ENCODE measurements around the gene KCNQ2.

KCNQ2 gene

DNA sequence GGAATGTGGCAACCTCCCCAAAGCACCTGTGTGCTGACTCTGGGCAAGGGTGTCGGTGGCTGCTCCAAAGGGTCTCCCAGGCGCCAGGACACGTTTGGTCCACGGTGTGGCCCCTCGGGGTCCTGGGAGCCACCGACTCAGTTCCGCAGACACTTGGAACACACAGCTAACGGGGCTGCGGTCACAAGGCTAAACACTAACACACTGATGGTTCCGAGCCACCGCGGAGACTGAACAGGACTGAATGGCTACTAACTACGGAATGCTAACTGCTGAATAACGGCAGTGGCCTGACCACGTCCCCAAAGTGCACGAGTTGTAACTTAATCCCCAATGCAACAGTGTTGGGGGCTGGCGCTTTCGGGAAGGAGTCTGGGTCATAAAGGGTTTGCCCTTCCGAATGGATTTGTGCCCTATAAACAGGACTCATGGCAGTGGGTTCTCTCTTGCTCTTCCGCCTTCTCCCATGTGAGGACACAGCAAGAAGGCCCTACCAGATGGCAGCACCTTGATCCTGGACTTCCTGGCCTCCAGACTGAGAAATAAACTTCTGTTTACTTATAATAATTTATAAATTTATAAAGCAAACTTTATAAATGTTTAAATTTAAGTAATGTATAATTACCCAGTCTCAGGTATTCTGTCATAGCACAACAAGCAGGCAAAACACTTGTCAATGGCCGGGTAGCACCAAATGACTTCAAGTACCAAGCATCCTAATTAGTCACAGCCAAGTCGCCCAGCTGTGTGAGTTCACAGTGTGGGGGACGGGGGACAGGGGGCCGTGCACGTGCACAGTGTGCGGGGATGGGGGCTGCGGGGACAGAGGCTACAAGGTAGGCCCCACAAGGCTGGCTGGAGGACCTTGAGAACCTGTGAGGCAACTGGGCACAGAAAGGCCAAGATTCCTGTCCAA is 28.7 kb upstream of the KCNQ2 start:
- no peak for DNase-seq

DNA sequence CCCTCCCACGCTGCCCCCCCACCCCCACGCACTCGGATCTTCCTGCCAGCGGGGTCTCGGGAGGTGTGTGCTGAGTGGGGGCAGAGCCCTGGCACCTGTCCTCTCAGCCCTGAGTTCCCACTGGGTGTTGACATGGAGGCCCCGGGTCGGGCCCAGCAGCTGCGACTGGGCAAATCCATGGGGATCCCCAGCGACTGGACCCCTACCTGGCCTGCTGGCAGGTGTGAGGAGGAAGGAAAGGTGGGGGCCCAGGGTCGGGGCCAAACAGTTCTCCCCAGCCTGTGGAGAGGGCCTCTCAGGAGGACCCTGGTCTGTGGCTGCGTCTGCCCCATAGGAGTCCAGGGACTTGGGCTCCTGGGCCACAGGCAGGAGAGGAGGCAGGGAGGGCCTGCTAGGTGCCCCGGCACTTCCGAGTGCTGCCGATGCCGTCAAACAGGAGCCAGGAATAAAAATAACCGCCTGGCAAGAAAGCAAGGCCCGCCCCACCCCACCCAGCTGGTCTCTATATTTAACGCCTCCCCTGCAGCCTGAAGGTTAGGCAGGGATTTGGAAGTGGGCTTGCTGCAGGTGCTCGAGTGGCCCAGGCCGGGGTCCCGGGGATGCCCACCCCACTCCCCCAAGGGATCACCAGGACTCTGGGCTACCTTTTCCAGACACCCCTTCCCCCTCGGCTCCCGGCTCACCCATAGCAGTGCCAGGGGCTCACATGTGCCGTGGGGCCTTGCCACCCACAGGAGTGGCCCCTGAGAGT is 27.9 kb upstream of the KCNQ2 start:
- DNase-seq, result no peak

DNA sequence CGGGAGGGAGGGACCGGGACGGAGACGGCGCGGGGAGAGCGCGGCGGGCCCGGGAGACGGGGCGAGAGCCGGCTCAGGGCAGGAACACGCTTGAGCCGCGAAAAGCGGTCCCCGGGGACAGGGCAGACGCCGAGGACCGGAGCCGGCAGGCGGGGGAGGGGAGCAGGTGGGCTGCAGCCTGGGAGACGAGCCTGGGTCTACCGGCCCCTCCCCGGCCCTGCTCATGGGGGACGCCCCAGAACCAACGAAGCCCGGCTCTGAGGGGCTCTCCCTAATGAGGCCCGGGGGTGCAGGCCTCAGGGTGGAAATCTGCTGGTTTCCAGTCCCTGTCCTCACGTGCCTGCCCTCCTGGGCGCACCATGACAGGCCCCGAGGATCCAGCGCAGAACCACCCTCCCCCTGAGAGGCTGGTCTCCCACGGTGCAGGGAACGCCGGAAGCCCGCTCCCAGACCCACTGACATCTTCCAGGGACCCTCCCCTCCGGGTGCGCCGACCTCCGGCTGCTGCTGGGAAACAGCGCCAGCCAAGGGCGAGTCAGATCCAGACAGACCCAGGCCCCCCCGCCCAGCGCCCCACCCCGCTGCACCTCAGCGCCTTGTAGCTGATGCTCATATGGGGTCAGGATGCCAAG is 27.0 kb upstream of the KCNQ2 start:
- no peak for DNase-seq

DNA sequence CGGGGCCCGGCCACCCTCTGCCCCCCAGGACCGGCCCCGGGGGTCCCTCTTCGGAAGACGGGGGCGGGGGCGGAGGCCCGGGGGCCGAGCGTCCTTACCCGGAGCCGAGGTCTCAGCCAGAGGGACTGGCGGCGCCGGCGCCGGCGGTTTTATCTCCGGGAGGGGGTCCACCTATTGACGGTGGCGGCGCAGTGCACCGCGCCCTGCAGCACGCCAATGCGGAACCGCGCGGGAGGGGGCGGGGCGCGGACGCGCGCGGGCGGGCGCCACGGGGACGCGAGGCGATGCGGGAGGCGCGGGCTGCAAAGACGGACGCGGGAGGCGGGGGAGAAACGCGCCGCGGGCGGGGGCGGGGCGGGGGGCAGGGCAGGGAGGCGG is 26.5 kb upstream of the KCNQ2 start, which contains the start of gene EEF1A2:
TSS of gene EEF1A2 (minus strand) at position 124 of the 378 bp plus-strand sequence. CDS start 1,320 bp downstream, outside the sequence.
- no peak for DNase-seq

DNA sequence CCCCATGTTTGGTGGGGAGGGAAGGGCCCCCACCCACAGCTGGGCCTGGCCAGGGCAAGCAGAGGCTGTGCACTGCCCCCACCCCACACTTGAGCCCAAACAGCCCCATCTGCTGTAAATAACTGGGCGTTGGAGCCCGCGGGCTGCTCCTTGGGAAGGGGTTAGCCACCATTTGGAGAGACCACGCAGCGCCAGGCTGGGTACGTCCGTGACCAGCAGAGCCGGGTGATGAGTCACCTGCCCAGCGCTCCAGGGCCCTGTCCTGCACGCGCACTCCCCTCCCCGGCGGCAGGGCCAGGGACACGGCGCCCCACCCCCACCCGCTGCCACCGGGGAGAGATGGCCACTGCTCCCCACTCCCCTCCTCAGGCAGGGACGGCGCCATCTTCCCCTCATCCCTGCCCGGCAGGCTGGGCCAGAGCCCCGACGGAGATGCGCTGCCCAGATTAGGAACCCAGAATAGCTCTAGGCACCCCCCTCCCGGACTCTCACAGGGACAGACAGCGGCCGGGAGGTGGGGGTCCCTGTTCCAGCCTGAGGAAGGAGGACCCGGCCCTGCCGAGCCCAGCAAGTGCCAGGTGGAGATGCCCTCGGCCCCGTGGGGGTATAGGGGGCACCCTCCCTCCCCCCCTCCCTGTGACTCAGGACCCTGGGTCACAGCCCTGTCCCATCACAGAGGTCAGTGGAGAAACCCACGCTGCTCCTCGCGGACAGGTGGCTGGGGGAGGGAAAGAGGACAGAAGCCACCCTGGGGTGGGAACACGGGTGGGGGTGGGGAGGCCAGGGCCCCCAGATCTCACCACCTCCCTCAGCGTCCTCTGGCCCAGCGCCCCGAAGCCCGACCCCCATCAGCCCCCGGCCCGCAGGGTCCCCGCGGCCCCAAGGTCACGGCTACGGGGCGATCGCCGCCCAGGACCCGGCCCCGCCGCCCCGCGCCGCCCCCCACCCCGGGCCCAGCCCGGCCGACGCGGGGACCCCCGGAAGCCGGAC is 25.8 kb upstream of the KCNQ2 start:
- no peak for DNase-seq

DNA sequence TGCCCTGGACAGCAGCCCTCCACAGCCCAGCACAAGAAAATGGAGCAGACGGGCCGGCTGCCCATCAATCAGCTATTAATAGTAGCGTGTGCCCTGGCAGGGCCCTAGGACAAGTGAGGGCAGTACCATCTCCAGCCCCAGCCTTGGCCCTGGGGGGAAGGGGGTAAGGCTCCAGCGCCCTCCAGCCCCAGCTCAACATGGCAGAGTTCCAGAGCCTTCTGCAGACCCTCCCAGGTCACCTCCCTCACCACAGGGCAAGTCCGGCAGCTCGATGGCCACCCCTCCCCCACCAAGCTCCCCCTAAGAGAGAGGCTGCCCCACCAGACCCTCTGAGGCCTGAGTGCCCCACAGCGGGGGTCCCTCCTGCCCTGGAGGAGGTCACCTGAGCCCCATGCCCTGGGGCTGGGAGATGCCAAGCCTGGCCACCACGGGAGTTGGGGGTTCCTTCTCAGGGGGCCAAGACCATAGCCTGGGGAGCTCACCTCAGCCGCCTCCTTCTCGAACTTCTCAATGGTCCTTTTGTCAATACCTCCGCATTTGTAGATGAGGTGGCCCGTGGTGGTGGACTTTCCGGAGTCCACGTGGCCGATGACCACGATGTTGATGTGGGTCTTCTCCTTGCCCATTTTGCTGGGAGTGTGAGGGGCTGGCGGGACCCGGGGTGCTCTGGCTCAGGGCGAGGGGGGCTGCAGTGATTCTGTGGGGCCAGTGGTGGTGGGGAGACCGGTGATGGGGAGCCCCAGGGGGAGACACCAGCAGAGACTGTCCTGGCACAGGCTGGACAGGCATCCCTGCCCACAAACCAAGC is 24.9 kb upstream of the KCNQ2 start:
- no peak for DNase-seq

DNA sequence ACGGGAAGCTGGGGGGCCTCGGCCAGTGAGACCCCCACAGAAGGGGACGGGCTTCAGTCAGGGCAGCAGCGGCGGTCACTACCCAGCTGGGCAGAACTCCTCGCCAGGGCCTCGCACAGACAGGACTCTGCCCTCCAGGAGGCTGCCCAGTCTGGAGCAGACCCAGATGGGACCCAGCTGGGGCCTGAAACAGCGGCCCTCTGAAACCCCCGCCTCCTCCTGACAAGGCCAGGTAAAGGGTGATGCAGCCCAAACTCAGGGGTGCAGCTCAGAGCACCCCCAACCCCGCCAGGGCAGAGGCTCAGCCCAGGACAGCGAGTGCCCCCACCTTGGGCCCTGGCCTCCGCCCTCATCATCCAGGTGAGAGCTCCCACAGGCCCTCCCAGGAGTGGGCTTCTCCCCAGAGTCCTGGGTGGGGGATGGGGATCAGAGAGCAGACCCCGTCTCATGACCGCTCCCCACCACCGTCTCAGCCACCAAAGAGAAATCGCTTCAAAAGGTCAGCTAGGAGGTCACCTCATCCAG is 24.2 kb upstream of the KCNQ2 start:
- DNase-seq, result no peak

DNA sequence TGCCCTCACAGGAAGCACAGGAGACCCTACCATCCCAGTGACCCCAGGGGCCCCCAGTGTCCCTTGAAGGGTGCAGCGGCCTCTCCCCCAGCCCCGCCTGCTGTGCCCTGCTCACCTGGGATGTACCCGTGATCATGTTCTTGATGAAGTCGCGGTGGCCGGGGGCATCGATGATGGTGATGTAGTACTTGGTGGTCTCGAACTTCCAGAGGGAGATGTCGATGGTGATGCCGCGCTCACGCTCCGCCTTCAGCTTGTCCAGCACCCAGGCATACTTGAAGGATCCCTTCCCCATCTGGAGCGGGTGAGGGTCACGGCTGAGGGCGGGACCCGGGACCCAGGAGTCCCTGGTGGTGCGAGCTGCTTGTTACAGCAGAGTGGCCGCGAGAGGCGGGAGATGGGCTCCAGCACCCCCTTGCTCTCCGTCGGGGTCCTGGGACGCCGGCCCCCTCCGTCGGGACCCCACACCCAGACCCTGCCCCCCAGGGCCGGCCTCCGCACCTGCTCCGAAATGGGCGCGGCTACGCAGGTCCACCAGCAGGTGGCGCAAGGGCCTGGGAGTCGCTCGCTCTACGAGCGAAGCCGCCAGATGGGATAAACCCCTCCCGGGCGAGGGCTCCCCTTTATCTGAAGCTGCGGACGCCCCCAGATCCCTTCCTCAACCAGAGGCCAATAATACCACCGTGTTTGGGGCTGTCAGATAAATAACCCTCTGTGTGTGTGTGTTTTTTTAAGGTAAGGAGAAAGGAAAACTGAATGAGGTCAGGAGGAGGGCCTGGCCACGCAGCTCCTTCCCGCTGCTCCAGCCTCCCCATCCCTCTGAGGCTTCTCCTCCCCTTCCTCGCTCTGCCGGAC is 23.5 kb upstream of the KCNQ2 start:
- DNase-seq, result no peak

DNA sequence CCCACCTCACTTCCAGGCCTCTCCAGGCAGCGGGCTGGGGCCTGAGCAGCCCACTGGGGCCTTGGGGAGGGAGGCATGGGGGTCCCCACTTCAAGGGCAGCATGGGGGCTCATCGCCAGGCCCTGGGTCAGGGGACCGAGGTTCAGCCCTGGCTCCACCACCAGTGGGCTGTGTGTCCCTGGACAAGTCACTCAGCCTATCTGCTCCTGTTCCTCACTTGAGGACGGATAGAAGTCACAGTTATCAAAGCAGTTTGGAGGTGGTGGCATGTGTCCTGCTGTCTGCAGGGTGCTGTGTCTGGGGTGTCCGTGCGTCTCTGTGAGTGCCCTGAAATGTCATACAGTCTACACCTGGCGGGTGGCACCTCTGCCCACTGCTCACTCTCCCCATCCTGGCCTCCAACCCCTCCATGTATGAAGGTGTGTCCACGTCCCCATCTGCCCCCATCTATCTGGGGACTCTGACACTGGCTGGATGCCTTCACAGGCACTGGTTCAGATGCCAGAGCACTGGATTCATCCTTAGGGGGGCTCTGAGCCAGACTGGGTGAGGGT is 22.8 kb upstream of the KCNQ2 start:
- DNase-seq, result no peak

DNA sequence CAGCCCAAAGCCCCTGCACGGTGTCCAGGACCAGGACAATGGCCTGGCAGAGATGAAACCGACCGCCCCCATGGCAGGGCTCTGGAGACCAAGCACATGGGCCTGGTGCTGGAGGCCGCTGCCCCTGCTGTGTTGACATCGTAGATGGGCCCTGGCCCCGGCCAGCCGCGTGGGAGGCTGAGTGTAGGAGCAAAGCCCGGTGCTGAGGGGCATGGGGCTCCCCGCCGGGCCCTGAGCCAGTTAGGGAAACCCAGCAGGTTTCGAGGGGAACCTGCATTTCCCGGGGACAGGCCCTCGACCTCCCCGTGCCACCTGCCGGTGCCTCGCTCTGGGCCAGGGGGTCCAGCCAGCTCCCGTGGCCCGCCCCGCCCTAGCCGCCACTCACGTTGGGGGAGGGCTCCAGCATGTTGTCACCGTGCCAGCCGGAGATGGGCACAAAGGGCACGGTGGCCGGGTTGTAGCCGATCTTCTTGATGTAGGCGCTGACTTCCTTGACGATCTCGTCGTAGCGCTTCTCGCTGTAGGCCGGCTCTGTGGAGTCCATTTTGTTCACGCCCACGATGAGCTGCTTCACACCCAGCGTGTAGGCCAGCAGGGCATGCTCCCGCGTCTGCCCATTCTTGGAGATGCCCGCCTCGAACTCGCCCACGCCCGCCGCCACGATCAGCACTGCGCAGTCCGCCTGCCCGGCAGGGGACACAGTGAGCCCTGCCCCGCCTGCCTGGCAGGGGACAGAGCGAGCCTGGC is 22.1 kb upstream of the KCNQ2 start:
- no peak for DNase-seq

DNA sequence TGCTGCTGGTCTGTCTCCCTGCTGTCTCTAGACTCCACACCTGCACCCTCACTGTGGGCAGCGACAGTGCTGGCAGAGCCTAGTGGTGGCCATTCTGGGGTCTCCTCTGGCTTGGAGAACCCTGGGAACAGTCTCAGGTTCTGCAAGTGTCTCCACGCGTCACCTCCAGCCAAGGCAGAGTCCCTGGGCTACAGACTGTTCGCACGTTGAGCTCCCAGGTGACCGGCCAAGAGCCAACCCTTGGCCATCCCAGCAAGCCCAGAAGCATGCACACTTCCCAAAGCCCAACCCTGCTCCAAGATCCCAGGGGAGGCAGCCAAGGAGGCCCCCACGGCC is 21.6 kb upstream of the KCNQ2 start:
- DNase-seq, result no peak

DNA sequence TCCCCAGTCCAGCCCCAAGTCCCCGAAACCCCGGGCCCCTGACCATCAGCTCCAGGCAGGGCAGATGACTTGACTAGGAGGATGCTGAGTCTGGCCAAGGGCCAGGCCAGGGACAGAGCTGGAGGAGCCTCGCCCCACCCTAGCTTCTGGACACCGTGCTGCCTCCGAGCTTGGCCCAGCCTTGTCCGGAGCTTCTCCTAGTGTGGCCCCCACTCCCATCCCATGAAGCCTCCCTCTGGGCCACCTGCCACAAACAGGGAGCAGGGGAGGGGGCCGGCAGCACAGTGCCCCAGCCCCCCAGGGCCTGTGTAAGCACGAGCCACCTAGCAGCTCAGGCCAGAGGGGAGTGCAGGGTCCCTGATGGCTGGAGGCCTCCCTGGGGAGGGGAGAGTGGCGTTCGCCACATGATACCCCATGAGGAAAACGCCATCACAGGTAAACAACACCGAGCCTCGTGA is 21.1 kb upstream of the KCNQ2 start:
- DNase-seq, result no peak

DNA sequence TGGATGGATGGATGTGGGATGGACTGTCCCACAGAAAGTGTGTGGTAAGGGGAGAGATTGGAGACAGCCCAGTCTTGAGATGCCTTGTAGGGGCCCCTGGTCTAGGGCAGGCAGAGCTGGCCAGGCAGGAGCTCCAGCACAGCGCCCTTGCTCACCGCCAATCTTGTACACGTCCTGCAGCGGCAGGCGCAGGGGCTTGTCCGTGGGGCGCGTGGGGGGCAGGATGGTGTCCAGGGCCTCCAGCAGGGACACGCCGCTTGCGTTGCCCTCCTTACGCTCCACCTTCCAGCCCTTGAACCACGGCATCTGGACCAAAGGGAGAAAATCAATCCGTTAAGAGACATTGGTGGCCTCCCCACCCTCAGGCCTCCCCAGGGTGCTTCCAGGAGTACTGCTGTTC is 20.5 kb upstream of the KCNQ2 start:
- no peak for DNase-seq

DNA sequence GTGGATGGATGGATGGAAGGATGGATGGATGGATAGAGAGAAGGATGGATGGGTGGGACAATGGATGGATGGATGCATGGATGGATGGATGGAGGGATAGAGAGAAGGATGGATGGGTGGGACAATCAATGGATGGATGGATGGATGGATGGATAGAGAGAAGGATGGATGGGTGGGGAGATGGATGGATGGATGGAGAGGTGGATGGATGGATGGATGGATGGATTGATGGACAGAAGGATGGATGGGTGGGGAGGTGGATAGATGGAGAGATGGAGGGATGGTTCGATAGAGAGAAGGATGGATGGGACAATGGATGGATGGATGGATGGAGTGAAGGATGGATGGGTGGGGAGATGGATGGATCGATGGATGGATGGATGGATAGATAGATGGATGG is 20.1 kb upstream of the KCNQ2 start:
- DNase-seq, result no peak

DNA sequence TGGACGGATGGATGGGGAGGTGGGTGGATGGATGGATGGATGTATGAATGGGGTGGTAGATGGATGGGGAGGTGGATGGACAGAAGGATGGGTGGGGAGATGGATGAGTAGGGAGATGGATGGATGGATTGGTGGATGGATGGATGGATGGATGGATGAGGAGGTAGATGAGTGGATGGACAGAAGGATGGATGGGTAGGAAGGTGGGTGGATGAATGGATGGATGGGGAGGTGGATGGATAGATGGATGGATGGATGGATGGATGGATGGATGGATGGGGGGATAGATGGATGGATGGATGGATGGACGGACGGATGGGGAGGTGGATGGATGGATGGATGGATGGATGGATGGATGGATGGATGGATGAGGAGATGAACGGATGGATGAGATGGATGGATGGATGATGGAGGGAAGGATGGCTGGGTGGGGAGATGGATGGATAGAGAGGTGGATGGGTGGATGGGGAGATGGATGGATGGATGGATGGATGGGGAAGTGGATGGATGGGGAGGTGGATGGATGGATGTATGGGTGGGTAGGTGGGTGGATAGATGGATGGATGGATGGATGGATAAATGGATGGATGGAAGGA is 19.3 kb upstream of the KCNQ2 start:
- DNase-seq, result no peak

DNA sequence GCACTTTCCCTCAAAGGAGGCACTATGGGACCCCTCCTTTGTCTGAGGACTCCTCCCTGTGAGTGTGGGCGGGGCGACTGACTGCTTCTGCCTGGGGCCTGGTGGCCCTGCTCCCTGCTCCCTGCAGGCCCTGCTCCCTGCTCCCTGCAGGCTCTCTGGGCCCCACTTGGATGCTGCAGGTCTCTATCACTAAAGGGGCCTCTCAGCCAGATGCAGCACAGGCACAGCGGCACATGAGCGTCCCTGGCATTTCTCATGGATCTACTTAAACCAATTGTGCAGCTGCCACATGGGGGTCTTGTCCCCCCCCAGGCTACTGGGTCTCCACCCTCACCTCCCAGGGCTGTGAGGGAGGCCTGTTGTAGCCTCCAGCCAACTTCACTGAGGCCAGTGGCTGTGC is 18.6 kb upstream of the KCNQ2 start:
- DNase-seq, result no peak

DNA sequence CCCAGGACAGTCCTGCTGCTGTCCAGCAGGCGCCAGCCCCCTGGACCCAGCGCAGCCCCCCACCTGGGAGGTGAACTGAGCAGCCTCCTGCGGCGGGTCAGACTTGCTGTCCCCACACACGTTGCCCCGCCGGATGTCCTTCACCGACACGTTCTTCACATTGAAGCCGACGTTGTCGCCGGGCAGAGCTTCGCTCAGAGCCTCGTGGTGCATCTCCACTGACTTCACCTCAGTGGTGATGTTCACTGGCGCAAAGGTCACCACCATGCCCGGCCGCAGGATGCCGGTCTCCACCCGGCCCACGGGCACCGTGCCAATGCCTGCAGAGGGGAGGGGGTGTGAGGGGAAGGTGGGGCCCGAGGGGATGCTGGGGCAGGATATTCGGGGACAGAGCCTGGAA is 18.0 kb upstream of the KCNQ2 start:
- no peak for DNase-seq

DNA sequence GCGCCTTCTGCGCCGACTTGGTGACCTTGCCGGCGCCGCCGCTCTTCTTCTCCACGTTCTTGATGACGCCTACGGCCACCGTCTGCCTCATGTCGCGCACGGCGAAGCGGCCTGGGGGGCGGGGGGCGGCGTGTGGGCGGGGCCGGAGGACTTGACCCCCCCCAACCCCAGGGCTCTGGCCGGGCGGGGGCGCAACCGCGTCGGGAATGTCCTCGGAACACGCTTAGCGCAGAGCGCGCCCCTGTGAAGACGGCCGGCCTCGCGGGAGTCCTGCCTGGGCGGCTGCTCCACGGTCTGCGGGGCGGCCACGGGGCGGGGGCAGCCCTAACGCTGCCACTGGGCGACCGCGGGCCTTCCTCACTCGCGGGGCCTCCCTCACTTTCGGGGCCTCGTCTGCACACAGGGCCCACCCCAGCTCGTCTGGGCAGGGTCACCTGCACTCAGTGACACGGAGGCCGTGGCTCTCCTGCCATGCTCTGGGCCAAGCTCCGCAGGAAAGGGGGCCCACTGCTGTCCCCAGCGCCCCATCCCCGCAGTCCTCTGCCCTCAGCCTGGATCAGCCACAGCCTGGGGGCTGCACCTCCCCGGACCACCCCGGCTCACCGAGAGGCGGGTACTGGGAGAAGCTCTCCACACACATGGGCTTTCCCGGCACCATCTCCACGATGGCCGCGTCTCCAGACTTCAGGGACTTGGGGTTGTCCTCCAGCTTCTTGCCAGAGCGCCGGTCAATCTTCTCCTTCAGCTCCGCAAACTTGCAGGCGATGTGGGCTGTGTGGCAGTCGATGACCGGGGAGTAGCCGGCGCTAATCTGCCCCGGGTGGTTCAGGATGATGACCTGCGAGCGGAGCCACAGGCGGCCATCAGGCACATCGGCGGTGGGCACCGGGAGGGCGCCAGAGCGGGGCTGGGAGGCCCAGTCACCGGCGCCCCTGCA is 16.1 kb upstream of the KCNQ2 start:
- DNase-seq, result no peak

Measured in NCI-H2029 treated with DMSO at 0.1 percent for 48 hours (cell line).